Testis (tissue), 2 donors: ENCODE data around the gene ANO3.

Source experiments
- POLR2A ChIP-seq: fragments of 450-650 bp; IDR thresholded peaks from one replicate; pipeline ENCODE4 v1.6.1; 2017; ENCODE audit warnings: antibody characterized with exemption, mild to moderate bottlenecking, moderate library complexity
- TF ChIP-seq, protein P1 (sequence below), 3 experiments: fragments of 450-650 bp in 2 of 3; fragments of 200-600 bp in 1 of 3; sonication (generic) in 1 of 3; IDR thresholded peaks; one replicate each; pipeline ENCODE4 v1.5.1; 2016 to 2019; ENCODE audit warnings: antibody characterized with exemption in 3 of 3, mild to moderate bottlenecking in 2 of 3, moderate library complexity in 1 of 3

DNA sequence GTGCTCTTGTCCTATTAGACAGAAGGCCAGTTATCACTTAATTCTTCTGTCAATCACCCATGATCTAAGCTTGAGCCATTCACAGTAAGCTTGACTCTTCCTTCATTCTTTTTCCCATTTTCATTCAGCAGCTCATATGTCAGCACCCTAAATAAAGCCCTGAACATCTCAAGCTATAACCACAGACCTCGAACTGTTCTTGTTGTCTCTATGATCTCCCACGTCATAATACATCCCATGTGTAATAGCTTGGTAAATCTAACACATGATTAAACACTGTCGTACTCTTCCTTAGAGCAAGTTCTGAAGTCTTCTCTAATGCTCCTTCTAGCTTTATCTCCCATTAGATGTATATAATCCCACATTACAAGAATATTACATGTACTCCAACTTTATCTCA is 225.7 kb downstream of the ANO3 start:
- TF ChIP-seq, protein P1, sequence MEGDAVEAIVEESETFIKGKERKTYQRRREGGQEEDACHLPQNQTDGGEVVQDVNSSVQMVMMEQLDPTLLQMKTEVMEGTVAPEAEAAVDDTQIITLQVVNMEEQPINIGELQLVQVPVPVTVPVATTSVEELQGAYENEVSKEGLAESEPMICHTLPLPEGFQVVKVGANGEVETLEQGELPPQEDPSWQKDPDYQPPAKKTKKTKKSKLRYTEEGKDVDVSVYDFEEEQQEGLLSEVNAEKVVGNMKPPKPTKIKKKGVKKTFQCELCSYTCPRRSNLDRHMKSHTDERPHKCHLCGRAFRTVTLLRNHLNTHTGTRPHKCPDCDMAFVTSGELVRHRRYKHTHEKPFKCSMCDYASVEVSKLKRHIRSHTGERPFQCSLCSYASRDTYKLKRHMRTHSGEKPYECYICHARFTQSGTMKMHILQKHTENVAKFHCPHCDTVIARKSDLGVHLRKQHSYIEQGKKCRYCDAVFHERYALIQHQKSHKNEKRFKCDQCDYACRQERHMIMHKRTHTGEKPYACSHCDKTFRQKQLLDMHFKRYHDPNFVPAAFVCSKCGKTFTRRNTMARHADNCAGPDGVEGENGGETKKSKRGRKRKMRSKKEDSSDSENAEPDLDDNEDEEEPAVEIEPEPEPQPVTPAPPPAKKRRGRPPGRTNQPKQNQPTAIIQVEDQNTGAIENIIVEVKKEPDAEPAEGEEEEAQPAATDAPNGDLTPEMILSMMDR (IDR thresholded peaks at IDR 0.05): no peak
- no peak for TF ChIP-seq POLR2A
